A549 (cell line): ENCODE results near the gene GJB2.

Experiments used
- BHLHE40 ChIP-seq: IDR thresholded peaks from 2 replicates; pipeline ENCODE4 v1.6.1; 2012; ENCODE audit warnings: low read depth, low read length, inconsistent platforms
- CEBPB ChIP-seq, 2 experiments: fragments of >200 bp in 1 of 2; sonication (Bioruptor Twin) in 1 of 2; formaldehyde crosslinking in 1 of 2; IDR thresholded peaks; 2 replicates each; pipeline ENCODE4 v1.6.1; 2012 to 2016
- EHF ChIP-seq: fragments of 250-450 bp; sonication (Bioruptor Pico); IDR thresholded peaks from 2 replicates; pipeline ENCODE4 v1.5.0; 2020; ENCODE audit warnings: mild to moderate bottlenecking
- EHMT2 ChIP-seq: fragments of 200-600 bp; sonication (generic); IDR thresholded peaks from 2 replicates; pipeline ENCODE4 v1.6.1; 2016; ENCODE audit warnings: antibody characterized with exemption, low read depth, mild to moderate bottlenecking, moderate library complexity
- EP300 ChIP-seq, 2 experiments: fragments of >200 bp; sonication (Bioruptor Twin); formaldehyde crosslinking; IDR thresholded peaks; 2 replicates in 1 of 2; 3 replicates in 1 of 2; pipeline ENCODE4 v1.6.1; 2016 to 2017
- JUN ChIP-seq, 2 experiments: fragments of >200 bp; sonication (Bioruptor Twin); formaldehyde crosslinking; IDR thresholded peaks; 2 replicates in 1 of 2; 3 replicates in 1 of 2; pipeline ENCODE4 v1.6.1; 2016 to 2017
- POLR2A ChIP-seq: IDR thresholded peaks from 2 replicates; pipeline ENCODE4 v1.6.1; 2012; ENCODE audit warnings: mild to moderate bottlenecking, low read length
- REST ChIP-seq: fragments of 200-600 bp; sonication (generic); IDR thresholded peaks from 2 replicates; pipeline ENCODE4 v1.6.1; 2016; ENCODE audit warnings: antibody characterized with exemption, mild to moderate bottlenecking, moderate library complexity
- SMC3 ChIP-seq: fragments of >200 bp; sonication (Bioruptor Twin); formaldehyde crosslinking; IDR thresholded peaks from 3 replicates; pipeline ENCODE4 v1.6.1; 2018; ENCODE audit warnings: inconsistent platforms
- ZNF302 ChIP-seq: fragments of 250-450 bp; sonication (Bioruptor Pico); IDR thresholded peaks from 2 replicates; pipeline ENCODE4 v1.9.0; 2021; ENCODE audit warnings: inconsistent platforms, mild to moderate bottlenecking, moderate library complexity
- TF ChIP-seq, protein P1 (sequence below): fragments of >200 bp; sonication (Bioruptor Twin); formaldehyde crosslinking; IDR thresholded peaks from 3 replicates; pipeline ENCODE4 v1.5.1; 2016
- TF ChIP-seq, protein P2 (sequence below): fragments of 150-350 bp; IDR thresholded peaks from 2 replicates; pipeline ENCODE4 v1.6.1; 2014; ENCODE audit warnings: low read depth, mild to moderate bottlenecking, low read length
- TF ChIP-seq, protein P3 (sequence below): IDR thresholded peaks from 2 replicates; pipeline ENCODE4 v1.6.1; 2012

DNA sequence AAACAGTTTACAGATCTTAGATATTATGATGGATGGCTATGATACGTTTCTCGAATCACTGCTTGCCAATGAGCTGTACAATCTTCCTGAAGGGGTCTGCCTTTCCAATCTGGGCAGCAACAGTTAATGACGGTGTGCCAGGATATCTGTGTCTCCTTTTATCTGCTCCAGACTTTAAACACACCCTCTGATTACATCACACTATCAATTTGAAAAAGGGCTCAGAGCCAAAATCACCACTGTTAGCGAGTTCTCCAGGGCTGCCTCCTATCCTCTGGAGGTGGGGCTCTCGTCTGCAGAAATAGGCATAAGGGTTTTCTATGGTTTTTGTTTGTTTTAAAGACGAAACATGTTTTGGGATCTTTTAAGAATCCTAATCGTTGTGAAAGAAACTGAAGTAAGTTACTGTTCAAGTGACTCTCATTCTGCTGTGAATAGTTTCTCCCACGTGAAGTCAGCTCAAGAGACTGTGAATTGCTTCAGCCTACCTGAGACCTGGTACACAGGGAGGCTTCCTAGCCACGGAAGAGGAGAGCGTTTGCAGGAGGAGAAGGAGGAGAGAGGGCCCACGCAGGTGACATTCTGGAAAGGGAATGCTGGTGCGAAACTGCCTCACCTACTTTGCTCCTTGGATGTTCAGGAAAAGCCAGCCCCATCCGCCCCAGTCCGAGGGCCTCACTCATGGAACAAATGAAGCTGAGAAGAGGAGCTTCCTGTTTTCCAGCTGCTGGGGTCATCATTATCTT is 16.7 kb downstream of the GJB2 start:
- TF ChIP-seq EHMT2 (no peak), BHLHE40 (no peak), POLR2A (no peak), REST (no peak), EP300 (IDR thresholded peaks at IDR 0.05) (no peak), ZNF302 (no peak), JUN (IDR thresholded peaks at IDR 0.05) (no peak), EHF (CRISPR knock-in tag) (no peak), SMC3 (no peak), CEBPB (IDR thresholded peaks at IDR 0.05) (no peak)
- TF ChIP-seq, protein P1, sequence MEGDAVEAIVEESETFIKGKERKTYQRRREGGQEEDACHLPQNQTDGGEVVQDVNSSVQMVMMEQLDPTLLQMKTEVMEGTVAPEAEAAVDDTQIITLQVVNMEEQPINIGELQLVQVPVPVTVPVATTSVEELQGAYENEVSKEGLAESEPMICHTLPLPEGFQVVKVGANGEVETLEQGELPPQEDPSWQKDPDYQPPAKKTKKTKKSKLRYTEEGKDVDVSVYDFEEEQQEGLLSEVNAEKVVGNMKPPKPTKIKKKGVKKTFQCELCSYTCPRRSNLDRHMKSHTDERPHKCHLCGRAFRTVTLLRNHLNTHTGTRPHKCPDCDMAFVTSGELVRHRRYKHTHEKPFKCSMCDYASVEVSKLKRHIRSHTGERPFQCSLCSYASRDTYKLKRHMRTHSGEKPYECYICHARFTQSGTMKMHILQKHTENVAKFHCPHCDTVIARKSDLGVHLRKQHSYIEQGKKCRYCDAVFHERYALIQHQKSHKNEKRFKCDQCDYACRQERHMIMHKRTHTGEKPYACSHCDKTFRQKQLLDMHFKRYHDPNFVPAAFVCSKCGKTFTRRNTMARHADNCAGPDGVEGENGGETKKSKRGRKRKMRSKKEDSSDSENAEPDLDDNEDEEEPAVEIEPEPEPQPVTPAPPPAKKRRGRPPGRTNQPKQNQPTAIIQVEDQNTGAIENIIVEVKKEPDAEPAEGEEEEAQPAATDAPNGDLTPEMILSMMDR = no peak
- TF ChIP-seq, protein P2, sequence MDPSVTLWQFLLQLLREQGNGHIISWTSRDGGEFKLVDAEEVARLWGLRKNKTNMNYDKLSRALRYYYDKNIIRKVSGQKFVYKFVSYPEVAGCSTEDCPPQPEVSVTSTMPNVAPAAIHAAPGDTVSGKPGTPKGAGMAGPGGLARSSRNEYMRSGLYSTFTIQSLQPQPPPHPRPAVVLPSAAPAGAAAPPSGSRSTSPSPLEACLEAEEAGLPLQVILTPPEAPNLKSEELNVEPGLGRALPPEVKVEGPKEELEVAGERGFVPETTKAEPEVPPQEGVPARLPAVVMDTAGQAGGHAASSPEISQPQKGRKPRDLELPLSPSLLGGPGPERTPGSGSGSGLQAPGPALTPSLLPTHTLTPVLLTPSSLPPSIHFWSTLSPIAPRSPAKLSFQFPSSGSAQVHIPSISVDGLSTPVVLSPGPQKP = no peak
- TF ChIP-seq, protein P3, sequence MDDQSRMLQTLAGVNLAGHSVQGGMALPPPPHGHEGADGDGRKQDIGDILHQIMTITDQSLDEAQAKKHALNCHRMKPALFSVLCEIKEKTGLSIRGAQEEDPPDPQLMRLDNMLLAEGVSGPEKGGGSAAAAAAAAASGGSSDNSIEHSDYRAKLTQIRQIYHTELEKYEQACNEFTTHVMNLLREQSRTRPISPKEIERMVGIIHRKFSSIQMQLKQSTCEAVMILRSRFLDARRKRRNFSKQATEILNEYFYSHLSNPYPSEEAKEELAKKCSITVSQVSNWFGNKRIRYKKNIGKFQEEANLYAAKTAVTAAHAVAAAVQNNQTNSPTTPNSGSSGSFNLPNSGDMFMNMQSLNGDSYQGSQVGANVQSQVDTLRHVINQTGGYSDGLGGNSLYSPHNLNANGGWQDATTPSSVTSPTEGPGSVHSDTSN = no peak
